HFF-Myc (cell line): ENCODE measurements around the gene FUCA2.

ENCODE experiments used
- DNase-seq: peaks from one replicate; pipeline ENCODE4 v3.0.0-alpha.2; 2011; ENCODE audit warnings: low read depth; ENCODE audit errors: extremely low read depth
- H3K4me3 ChIP-seq: replicated peaks from 2 replicates; pipeline ENCODE4 v1.5.1; 2011; ENCODE audit warnings: low read depth, mild to moderate bottlenecking, control low read depth, low read length
- TF ChIP-seq, protein P1 (sequence below): IDR thresholded peaks from 2 replicates; pipeline ENCODE4 v1.5.1; 2012; ENCODE audit warnings: mild to moderate bottlenecking, low read depth, low read length, control low read depth; ENCODE audit errors: missing control alignments

FUCA2 gene

DNA sequence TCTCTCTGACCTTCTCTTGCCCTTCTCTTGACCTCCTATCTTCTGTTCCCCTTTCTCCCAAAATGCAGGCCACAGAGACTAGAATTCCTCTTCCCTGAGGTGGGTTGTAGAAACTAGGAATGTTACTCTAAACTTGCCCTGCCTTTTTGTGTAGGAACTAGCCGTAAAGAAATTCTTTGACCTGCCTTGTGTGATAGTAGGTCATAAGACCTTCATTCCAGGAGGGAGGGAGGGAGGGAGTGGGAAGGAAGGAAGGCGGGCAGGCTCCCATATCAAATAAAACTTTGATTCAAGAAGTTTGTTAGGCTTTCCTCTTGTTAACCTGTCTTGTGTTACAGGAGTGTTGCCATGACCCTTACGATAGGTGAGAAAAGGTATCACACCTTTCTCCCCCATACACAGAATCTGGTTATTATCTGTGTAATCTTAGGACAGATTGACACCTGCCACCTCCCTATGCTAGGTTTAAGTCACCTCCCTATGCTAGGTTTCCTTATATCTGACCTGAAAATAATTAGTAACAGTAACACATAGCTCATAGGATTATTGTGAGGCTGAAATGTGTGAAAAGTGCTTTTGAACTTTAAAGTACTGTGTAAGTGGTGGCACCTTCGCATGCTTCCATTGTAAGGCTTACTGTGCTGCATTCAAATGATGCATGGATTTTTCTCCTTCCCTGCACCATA, 32.6 kb upstream of the FUCA2 start:
- no peak overlapping the region for H3K4me3 ChIP-seq
- DNase-seq = no peak
- TF ChIP-seq, protein P1, sequence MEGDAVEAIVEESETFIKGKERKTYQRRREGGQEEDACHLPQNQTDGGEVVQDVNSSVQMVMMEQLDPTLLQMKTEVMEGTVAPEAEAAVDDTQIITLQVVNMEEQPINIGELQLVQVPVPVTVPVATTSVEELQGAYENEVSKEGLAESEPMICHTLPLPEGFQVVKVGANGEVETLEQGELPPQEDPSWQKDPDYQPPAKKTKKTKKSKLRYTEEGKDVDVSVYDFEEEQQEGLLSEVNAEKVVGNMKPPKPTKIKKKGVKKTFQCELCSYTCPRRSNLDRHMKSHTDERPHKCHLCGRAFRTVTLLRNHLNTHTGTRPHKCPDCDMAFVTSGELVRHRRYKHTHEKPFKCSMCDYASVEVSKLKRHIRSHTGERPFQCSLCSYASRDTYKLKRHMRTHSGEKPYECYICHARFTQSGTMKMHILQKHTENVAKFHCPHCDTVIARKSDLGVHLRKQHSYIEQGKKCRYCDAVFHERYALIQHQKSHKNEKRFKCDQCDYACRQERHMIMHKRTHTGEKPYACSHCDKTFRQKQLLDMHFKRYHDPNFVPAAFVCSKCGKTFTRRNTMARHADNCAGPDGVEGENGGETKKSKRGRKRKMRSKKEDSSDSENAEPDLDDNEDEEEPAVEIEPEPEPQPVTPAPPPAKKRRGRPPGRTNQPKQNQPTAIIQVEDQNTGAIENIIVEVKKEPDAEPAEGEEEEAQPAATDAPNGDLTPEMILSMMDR = no peak

DNA sequence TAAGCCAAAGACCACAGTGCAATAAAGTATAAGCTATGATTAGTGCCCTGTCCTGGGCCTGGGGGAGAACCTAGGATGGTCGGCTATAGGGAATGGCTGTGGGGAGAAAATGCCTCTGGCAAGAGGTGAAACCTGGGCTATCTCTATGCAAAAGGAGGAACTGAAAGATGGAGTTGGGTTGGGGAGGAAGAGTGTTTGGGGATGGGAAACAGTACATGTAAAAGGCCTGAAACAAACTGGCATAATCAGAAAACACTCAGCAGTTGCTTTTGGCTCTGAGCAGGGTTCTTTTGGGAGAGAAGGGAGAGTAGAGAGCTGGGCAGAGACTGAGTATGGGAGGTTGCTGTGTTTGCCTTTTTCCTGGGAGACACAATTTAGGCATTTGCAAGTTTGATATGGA, 31.9 kb upstream of the FUCA2 start:
- DNase-seq = no peak

DNA sequence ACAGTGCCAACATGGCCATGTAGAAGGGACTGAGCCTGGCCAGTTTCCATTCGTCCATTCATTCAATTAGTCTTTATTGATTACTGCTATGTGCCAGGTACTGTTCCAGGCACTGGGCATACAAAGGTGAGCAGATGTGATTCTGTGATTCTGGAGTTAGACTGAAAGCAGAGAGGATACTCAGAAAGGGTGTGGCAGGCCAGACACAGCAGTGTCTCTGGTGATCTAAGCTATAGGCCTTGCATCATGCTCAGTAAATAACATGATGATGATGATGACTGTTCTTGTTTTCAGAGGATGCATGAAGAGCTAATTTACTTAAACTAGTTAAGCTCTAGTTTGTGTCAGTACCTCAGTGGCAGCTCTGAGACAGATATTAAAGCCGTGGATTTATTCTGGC, 31.4 kb upstream of the FUCA2 start:
- DNase-seq = no peak
- TF ChIP-seq, protein P1 = no peak
- H3K4me3 ChIP-seq = no peak overlapping the region

More for the DNA sequence above, 31.9 kb upstream of the FUCA2 start:
- no peak overlapping the region for H3K4me3 ChIP-seq
- TF ChIP-seq, protein P1 = no peak

DNA sequence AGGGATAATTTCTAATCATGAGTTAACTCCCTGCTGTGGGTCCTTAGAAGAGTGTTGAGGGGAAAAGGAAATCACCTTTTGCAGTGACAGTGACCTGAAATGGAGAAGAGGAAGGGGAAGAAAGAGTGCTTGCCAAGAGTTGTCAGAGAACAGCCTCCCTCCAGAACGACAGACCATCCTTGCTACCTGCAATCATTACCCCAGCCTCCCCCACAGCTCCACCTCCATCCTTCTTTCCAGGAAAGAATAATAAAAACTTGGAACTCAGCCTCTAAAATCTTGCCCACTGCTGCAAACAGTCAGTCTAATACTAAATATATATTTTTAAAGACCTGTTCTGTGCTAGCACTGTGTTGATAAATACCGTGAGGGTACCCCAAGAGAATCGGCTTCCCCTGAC, 28.7 kb upstream of the FUCA2 start:
- no peak for DNase-seq
- H3K4me3 ChIP-seq = no peak overlapping the region
- TF ChIP-seq, protein P1 = no peak

DNA sequence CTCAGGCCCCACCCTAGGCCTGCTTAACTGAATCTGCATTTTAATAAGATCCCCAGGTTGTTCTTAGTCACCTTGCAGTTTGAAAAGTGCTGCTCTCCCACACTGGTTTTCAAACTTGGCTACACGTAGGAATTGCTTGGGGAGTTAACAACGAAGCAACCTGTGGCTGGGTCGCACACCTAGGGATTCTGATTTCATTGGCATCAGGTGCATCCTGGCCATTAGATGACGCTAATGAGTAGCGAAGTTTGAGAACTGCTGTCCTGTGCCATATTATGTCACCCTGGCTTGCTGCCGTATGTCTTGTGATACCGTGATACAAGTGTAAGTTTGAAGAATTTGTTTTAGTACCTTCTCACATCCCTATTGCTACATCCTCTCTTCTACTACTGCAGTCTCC, 28.2 kb upstream of the FUCA2 start:
- no peak overlapping the region for H3K4me3 ChIP-seq
- DNase-seq = no peak
- TF ChIP-seq, protein P1 = no peak

DNA sequence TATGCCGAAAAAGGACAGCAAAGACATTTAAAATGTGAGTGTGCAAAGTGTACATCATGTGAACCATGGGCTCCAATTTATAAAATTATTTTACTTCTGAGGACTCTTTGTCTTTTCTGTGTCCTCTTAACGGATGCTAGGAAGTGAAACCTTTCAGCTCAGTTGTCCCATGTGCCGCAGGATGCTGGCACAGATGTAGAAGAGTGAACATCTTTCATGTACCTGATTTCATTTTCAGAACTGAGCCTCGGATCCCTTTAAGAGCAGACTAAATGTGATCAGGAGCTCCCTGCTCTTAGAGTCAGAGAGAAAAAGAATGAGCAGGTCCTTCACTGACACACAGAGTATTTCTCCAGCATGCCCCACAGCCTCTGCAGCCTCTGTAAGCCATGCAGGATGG, 27.6 kb upstream of the FUCA2 start:
- no peak for DNase-seq
- H3K4me3 ChIP-seq = no peak overlapping the region

More for the DNA sequence above, 27.6 kb upstream of the FUCA2 start:
- TF ChIP-seq, protein P1 = no peak
